HG02970 (cell line): ENCODE measurements around the gene USP22.
"Not testable (repeated sequence)": the region's sequence is repeated elsewhere in the genome, so short reads cannot be mapped to it uniquely, and the experiment has no call there.

Experiments
- ATAC-seq: cut with Tn5 transposase; IDR thresholded peaks from one replicate; pipeline ENCODE4 v1.9.1; 2021; ENCODE audit warnings: mild to moderate bottlenecking, moderate library complexity, moderate number of reproducible peaks; ENCODE audit not compliant: unreplicated experiment, low FRiP score

The USP22 gene

DNA sequence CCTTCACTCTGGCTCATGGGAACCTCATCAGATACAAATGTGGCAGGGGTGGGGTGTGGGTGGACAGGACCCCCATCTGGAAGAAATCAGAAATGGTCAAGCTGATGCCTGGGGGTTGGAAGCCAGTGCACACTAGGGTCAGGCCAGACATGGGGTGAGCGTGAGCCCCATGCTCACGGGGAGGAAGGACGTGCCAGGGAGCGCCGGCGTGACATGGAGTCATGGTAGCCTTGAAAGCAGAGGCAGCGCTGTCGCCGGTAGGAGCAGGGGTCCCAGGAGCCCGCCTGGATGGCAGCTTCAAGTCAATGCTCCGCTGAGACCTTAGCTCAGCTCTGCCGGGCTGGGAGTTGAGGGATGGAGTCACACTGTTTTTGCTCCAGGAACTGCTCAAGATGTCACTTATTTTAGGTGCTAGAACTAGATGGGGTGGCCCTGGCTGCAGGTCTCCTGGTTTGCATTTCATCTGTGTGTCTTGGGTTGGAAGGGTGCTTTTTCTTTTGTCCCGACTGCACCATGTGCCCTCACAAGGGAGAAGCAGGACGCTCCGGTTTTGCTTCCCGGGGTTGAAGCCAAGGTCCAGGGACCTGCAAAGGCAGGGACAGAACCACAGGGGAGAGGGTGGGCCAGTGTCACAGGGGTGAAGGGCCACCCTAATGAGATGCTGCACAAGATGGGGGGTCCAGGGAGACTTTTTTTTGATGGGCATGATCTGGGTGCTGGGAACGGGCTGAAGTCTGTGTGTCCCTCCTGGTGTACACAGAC is 51.4 kb downstream of the USP22 start:
- no peak for ATAC-seq

DNA sequence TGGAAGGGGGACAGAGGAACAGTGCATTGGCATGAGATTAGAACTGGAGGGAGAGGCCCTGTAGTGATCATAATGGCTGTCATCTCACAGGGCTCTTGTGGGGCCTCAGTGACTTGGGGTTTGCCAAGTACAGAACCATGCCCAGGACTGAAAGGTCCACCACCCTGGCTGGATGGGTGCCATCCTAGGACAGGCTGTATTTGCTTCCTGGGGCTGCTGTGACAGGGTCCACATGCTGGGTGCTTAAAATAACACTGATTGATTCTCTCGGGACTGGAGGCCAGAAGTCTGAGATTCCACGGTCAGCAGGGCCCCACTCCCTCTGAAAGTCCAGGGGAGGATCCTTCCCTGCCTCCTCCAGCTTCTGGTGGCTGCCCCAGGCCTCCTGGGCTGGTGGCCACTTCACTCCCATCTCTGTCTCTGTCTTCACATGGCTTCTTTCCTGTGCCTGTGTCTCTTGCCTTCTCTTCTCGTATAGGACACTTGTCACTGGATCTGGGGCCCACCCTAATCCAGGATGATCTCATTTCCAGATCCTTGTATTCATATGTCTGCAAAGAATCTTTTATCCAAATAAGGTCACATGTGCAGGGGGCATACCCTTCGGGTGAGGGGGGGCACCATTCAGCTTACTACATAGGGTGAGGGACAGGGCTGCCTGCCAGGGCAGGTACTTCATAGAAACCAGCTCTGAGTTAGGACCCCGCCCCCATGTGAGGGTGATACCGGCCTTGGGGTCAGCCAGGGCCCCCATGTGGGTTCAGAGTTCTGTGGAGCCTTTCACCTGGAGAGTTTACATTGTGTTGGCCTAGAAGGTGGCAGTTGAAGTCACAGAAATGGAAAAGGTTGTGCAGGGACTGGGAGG is 52.6 kb downstream of the USP22 start:
- no peak for ATAC-seq

DNA sequence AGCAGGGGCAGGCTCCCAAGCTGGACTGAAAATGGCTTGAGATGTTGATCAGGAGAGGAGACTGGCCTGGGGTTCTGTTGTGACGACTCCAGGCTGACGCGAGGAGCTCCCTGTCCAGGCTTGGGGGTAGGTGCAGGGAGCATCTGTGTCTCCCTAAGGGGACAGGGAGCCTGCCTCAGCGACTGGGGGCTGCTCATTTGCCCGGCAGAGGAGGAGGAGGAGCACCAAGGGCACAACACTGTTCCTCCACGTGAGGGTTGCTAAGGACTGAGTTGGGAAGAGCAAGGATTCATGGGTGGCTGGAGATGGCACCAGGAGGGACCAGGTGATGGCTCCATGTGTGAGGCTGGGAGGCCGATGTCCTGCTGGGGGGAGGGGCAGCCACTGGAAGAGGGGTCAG is 53.3 kb downstream of the USP22 start:
- no peak for ATAC-seq

DNA sequence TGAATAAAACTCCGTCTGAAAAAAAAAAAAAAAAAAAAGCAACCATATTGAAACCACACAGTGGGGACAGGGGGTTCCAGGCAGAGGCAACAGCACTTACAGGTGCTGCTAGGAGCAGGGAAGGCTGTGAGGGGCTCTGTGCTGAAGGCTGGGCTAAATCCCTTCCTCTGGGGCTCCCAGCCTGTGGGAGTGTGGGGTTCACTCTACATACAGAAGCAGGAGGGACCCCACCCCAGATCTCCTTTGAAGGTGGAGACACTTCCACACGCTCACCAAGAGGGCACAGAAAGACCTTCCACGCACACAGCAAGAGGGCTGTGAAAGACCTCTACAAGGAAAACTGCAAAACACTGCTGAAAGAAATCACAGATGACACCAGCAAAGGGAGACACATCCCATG is 53.9 kb downstream of the USP22 start:
- no peak for ATAC-seq

DNA sequence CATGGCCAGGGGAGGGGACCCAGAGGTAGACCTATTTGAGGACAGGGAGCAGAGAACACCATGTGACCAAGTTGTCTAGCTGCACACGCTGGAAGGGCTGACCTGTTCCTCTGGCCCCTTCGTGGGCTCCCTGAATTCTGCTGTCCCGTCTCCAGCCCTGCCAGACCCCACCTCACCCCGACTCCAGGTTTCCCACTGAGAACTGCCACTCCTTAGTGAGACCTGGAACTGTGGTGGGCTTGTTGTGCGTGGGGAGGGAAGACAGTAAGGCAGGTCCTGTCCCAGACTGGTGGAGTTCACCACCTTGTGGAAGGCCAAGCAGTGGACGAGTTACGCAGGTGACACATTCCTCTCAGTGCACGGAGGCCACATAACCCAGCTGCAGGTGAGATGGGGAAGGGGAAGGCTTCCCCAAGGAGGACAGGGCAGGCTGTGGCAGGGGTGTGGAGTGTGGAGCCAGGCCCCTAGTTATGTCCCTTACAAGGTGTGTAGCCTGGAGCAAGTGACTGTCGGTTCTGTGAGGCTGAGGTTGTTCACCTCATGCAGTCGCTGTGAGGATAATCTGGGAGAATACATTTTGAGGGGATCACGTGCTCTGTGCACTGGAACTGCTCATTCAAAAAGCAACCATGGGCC is 54.7 kb downstream of the USP22 start:
- ATAC-seq = no peak

- no peak for ATAC-seq
Measured at GRCh38 chr17:20987511-20987910, 55.3 kb downstream of the USP22 start.

DNA sequence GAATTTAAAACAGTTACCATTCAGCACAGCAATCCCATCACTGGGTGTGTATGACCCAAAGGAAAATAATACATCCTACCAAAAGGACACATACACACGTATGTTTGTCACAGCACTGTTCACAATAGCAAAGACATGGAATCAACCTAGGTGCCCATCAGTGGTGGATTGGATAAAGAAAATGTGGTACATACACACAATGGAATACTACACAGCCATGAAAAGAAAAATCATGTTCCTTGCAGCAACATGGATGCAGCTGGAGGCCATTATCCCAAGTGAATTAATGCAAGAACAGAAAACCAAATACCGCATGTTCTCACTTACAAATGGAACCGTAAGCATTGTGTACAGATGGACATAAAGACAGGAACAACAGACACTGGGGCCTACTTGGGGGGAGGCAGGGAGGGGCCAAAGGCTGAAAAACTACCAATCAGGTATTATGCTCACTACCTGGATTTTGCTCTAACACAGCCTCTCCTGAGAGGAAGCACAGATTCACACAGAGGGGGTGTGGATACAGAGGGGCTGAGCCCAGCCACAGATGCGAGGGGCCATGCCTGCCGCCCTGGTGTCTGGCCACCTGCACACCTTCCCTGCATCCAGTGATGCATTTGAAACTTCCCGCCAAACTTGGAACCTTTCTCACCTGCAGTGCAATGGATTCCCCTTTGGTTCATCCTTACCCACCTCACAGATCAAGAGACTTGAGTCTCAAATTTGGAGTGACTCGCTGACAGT is 55.9 kb downstream of the USP22 start:
- no peak for ATAC-seq

GRCh38 chr17:20983359-20983637 is 59.5 kb downstream of the USP22 start:
- no peak for ATAC-seq

GRCh38 chr17:20982589-20983358 is 60.0 kb downstream of the USP22 start:
- no peak for ATAC-seq

GRCh38 chr17:20981046-20981920 is 61.5 kb downstream of the USP22 start:
- no peak for ATAC-seq

DNA sequence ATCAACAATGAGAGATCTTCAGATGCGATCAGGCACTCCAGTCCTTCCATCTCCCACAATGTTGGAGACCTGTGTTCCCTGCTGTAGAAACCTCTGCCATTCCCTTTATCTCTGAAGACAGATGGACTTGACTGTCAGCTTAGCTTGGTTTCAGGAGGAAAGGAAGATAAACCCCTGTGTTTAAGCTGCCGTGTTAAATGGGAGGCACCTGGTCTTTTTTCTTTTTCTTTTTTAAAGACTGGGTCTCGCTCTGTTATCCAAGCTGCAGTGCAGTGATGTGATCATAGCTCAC is 63.1 kb downstream of the USP22 start:
- ATAC-seq = no peak

DNA sequence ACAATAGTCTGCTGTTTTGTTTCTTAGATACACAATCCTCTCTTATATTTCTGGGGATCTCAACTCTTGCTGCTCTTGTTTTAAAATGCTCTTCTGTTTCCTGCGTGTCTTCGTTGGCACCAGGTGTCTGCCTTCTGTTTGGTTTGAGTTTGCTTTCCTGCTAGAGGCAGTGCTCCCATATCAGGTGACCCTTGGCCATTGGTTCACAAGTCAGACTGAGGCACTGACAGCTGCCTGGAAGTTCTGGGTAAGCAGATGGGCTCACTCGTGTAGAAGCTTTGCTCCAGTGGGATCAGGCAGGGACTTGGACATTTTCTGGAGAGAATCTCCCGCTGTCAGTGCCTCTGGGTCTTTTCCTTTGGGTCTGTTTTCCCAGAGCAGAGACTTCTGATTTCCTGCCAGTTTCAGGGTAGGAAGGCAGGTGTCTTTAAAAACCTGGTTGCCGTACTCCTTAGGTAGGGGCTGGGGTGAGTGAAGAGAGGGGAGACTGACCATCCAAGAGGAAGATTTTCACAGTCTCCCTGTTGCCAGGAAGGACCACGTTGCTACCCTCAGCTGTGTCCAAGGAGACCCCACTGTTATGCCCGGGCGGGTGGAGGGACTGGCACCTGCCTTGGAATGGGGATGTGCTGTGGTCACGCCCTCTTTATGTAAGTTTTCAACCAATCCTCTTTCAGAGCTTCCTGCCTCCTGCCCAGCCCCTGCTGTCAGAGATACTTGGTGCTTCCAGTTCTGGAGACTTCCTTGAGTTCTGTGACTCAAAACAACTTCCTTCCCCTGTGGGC is 63.6 kb downstream of the USP22 start:
- not testable (repeated sequence) for ATAC-seq

DNA sequence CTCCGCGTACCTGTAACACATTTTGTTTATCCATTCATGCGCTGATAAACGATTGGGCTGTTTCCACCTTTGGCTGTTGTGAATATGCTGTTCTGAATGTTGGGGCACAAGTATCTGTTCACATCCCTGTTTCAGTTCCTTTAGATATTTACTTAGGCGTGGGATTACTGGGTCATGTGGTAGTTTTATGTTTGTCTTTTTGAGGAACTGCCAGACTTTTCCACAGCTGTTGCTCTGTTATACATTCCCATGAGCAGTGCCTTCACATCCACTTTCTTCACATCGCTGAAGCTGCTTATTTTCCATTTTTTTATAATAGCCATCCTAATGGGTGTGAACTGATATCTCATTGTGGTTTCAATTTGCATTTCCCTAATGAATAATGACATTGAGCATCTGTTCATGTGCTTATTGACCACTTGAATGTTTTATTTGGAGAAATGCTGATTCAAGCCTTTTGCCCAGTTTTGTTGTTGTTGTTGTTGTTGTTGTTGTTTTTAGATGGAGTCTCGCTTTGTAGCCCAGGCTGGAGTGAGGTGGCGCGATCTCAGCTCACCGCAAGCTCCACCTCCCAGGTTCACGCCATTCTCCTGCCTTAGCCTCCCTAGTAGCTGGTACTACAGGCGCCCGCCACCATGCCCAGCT is 65.1 kb downstream of the USP22 start:
- ATAC-seq = not testable (repeated sequence)

GRCh38 chr17:20975566-20975965 is 67.2 kb downstream of the USP22 start:
- no peak for ATAC-seq

- ATAC-seq = no peak
Measured at GRCh38 chr17:20970329-20970728, 72.5 kb downstream of the USP22 start.

- no peak for ATAC-seq
Measured at GRCh38 chr17:20968913-20969616, 73.7 kb downstream of the USP22 start.

- ATAC-seq = no peak
Measured at GRCh38 chr17:20967776-20968175, 75.0 kb downstream of the USP22 start.
